K562 (cell line): Measurements from ENCODE around the gene PPP2R2D. TPM values are rescaled to one million over a fixed set of nuclear protein-coding genes. Genes with fewer than 3 reads are reported as not detected.

Experiments
- ATAC-seq: fragments of 200-7000 bp; cut with Tn5 transposase; 3 replicates; pipeline ENCODE4 v1.9.1; 2020; ENCODE audit warnings: moderate library complexity
- BruUV-seq: library from RNA; stranded (reverse); fragments of 400-500 nt; replicated peaks from 2 replicates; lab custom pipeline; 2021; lab: Mats Ljungman, UMichigan
- CTCF ChIA-PET: fragments of 300-600 bp; formaldehyde crosslinking; extraction: SDS; loops from one replicate; lab custom pipeline; 2021; ENCODE audit warnings: low intra/inter-chr PET ratio; lab: Yijun Ruan, JAX
- POLR2A ChIA-PET: fragments of 300-600, 350-650 bp; sonication (Branson Sonifier 250); formaldehyde crosslinking; extraction: SDS; loops from one replicate; lab custom pipeline; 2021; ENCODE audit warnings: antibody characterized with exemption, inconsistent platforms; lab: Yijun Ruan, JAX
- DNase-seq, 4 experiments: peaks; one replicate each; pipeline versions ENCODE4 v3.0.0 to v3.0.0-alpha.2; 2011 to 2018; ENCODE audit warnings: low spot score in 3 of 4, mixed read lengths in 3 of 4; ENCODE audit errors: extremely low read depth in 1 of 4
- FAIRE-seq: peaks from 2 replicates; lab custom pipeline; 2011; peaks lifted over from hg19 to GRCh38; lab: Jason Lieb, UNC
- H2AFZ ChIP-seq: 2 replicates; pipeline ENCODE4 v1.6.0; 2011; ENCODE audit warnings: low read depth, low read length, control low read depth, inconsistent platforms
- H3K27ac ChIP-seq: fragments of 200-600 bp; 3 replicates; pipeline ENCODE4 v1.8.0; 2011; ENCODE audit warnings: low read depth, mild to moderate bottlenecking, control low read depth, inconsistent platforms, low read length, moderate library complexity, mixed read lengths; ENCODE audit errors: extremely low read depth
- H3K27me3 ChIP-seq, 2 experiments: fragments of 300-600 bp in 1 of 2; 2 replicates in 1 of 2; 3 replicates in 1 of 2; pipeline versions ENCODE4 v1.6.0 to v1.8.0; 2011; ENCODE audit warnings: inconsistent platforms in 2 of 2, low read length in 2 of 2, mild to moderate bottlenecking in 1 of 2, mixed read lengths in 1 of 2, moderate library complexity in 1 of 2; ENCODE audit not compliant: control insufficient read depth in 2 of 2, insufficient read depth in 2 of 2
- H3K36me3 ChIP-seq: fragments of 300-600 bp; 3 replicates; pipeline ENCODE4 v1.8.0; 2011; ENCODE audit warnings: mild to moderate bottlenecking, low read length, inconsistent platforms; ENCODE audit not compliant: control insufficient read depth, insufficient read depth
- H3K4me1 ChIP-seq, 2 experiments: fragments of 200-600 bp in 1 of 2; replicated peaks in 1 of 2; 2 replicates in 1 of 2; 3 replicates in 1 of 2; pipeline versions ENCODE4 v1.5.1 to v1.8.0; 2011; ENCODE audit warnings: inconsistent platforms in 2 of 2, low read length in 2 of 2, mild to moderate bottlenecking in 1 of 2, mixed read lengths in 1 of 2, moderate library complexity in 1 of 2; ENCODE audit not compliant: control insufficient read depth in 2 of 2, insufficient read depth in 2 of 2
- H3K4me2 ChIP-seq: 2 replicates; pipeline ENCODE4 v1.6.1; 2011; ENCODE audit warnings: low read length, control low read depth, inconsistent platforms, mixed read lengths; ENCODE audit not compliant: insufficient read depth
- H3K4me3 ChIP-seq: fragments of 200-600 bp; sonication (generic), shearing (Covaris generic); 2 replicates; pipeline ENCODE4 v1.5.1; 2016; ENCODE audit warnings: control low read depth, inconsistent platforms
- H3K79me2 ChIP-seq: fragments of 200-600 bp; 3 replicates; pipeline ENCODE4 v1.8.0; 2011; ENCODE audit warnings: low read length, inconsistent platforms; ENCODE audit not compliant: control insufficient read depth, insufficient read depth
- H3K9ac ChIP-seq, 2 experiments: 2 replicates each; pipeline versions ENCODE4 v1.6.0 to v1.6.1; 2011; ENCODE audit warnings: low read depth in 2 of 2, low read length in 2 of 2, control low read depth in 1 of 2, inconsistent platforms in 1 of 2, mild to moderate bottlenecking in 1 of 2, mixed read lengths in 1 of 2; ENCODE audit not compliant: insufficient read depth in 1 of 2
- H3K9me1 ChIP-seq: one replicate; pipeline ENCODE4 v1.6.0; 2011; ENCODE audit warnings: inconsistent platforms, mild to moderate bottlenecking, low read length, moderate library complexity; ENCODE audit not compliant: control insufficient read depth, insufficient read depth
- H3K9me3 ChIP-seq: replicated peaks from 2 replicates; pipeline ENCODE4 v1.5.1; 2011; ENCODE audit warnings: low read depth, low read length, inconsistent platforms; ENCODE audit not compliant: control insufficient read depth, insufficient read depth
- H4K20me1 ChIP-seq: replicated peaks from 2 replicates; pipeline ENCODE4 v1.6.1; 2011; ENCODE audit warnings: low read length, inconsistent platforms, mixed read lengths; ENCODE audit not compliant: control insufficient read depth, insufficient read depth
- ATF1 ChIP-seq, 2 experiments: fragments of 450-650 bp in 1 of 2; IDR thresholded peaks; 2 replicates each; pipeline ENCODE4 v1.6.1; 2016; ENCODE audit warnings: missing compliant biosample characterization in 1 of 2, missing genetic modification characterization in 1 of 2
- BHLHE40 ChIP-seq: IDR thresholded peaks from 2 replicates; pipeline ENCODE4 v1.6.1; 2011; ENCODE audit warnings: low read length, improper control_type of control experiment
- KDM1A ChIP-seq, 2 experiments: fragments of 450-650 bp; IDR thresholded peaks; 2 replicates each; pipeline ENCODE4 v1.6.1; 2016; ENCODE audit warnings: mild to moderate bottlenecking in 2 of 2
- L3MBTL2 ChIP-seq: fragments of 450-650 bp; IDR thresholded peaks from 2 replicates; pipeline ENCODE4 v1.6.1; 2016; ENCODE audit warnings: mild to moderate bottlenecking, moderate library complexity
- NEUROD1 ChIP-seq: fragments of 150-350 bp; IDR thresholded peaks from 2 replicates; pipeline ENCODE4 v1.6.1; 2014; ENCODE audit warnings: borderline replicate concordance, low read length, low read depth; ENCODE audit not compliant: partially characterized antibody
- POLR3A ChIP-seq: IDR thresholded peaks from 2 replicates; pipeline ENCODE4 v1.6.1; 2011; ENCODE audit warnings: borderline replicate concordance, mild to moderate bottlenecking, moderate library complexity; ENCODE audit not compliant: insufficient read length, insufficient read depth; ENCODE audit errors: extremely low read depth
- PURB ChIP-seq: sonication (generic); formaldehyde crosslinking; IDR thresholded peaks from 2 replicates; pipeline ENCODE4 v1.9.0; 2021; ENCODE audit warnings: low read depth, mild to moderate bottlenecking, missing genetic modification reagents
- ZC3H11A ChIP-seq: IDR thresholded peaks from 2 replicates; pipeline ENCODE4 v1.6.1; 2012; ENCODE audit warnings: low read depth, low read length, improper control_type of control experiment
- WGBS: fragments of 100-300 bp; shearing (Covaris generic); methylation state at CpG from one replicate; pipeline ENCODE4 v1.1.6; 2016; ENCODE audit warnings: low coverage, mixed read lengths; ENCODE audit not compliant: insufficient coverage; ENCODE audit errors: missing lambda C conversion rate; 5-methylcytosine and 5-hydroxymethylcytosine counted together
- in situ Hi-C: fragments of 300-500 bp; cut with MboI; formaldehyde crosslinking; loops from 4 replicates; pipeline ENCODE4 v1.15.0; 2018; ENCODE audit warnings: inconsistent platforms, mixed read lengths
- intact Hi-C: fragments of 100-400 bp; cut with micrococcal nuclease; formaldehyde crosslinking; loops from 2 replicates; pipeline ENCODE4 v1.14.2; 2022
- polyA plus RNA-seq, 8 experiments: library from polyadenylated mRNA; depleted of rRNA in 4 of 8; stranded (reverse) in 5 of 8; unstranded in 3 of 8; fragments of >200 nt; fragmentation: Nextera tagmentation in 2 of 8; fragmentation: Illumina TruSeq in 1 of 8; extraction: Ambion mirVana in 2 of 8; extraction: Trizol in 1 of 8; gene quantifications; 2 replicates each; pipeline versions ENCODE4 v1.2.1 to v1.2.3, GENCODE V29; 2011 to 2014; ENCODE audit warnings: inconsistent platforms in 1 of 8, missing spikeins in 1 of 8
- total RNA-seq, 7 experiments: library from RNA; depleted of rRNA in 6 of 7; stranded (reverse); fragments of >200 nt in 6 of 7; fragmentation: Illumina TruSeq in 2 of 7; extraction: Trizol in 2 of 7; gene quantifications; 2 replicates each; pipeline versions ENCODE4 v1.2.1 to v1.2.3, GENCODE V29; 2011 to 2021; ENCODE audit warnings: low replicate concordance in 1 of 7
- TF ChIP-seq, protein P1 (sequence below), 2 experiments: fragments of 450-650 bp; IDR thresholded peaks; 2 replicates each; pipeline ENCODE4 v1.6.1; 2016
- TF ChIP-seq, protein P2 (sequence below): fragments of 450-650 bp; IDR thresholded peaks from 2 replicates; pipeline ENCODE4 v1.6.1; 2018; ENCODE audit not compliant: partially characterized antibody
- TF ChIP-seq, protein P3 (sequence below): sonication (generic); formaldehyde crosslinking; IDR thresholded peaks from 2 replicates; pipeline ENCODE4 v1.9.0; 2022; ENCODE audit warnings: mild to moderate bottlenecking, missing genetic modification reagents

PPP2R2D gene
- total and polyA plus RNA-seq, 9 of the 15 experiments (the other 6 are each of a cell fraction or from before 2014, with no cell fraction given): 1.9 to 37.0 (median 26.8) TPM

DNA sequence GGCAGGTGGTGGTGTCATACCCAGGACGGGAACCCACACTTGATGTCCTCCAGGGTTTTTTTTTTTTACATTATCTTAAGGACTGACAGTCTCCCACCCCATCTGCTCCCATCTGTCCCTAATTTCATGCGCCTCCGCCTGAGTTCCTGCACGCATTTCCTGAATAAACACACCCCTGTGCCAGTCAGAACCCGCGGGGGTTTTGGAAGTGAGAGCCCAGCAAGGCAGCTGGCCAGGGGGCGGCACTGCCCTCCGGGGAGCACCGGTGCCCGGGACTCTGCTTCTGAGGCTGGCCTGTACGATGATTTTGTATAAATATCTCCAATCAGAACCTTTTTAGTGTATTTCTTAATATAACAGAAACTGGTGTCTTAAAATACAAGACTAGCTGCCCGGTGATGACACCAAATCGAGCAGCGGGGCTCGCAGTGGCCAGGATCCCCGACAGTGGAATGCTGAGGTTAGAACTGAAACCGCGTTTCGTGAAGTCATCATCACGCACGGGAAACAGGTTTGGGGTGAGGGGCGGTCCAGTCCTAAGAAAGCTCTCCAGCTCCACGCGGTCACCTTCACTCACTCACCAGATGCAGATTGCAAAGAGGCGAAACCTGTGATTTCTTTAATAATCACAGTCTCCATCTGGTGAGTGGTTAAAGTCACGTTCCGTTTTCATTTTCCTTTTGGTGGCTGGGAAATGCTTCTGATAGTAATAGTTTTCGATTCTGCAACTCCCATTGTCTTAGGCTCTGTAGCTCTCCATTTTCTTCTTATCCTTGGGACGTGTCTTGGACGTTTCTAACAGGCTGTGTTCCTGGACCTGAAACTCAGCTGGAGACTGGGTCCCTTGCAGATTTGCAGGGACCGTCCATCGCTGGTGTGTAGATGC, 61.2 kb downstream of the PPP2R2D start:
- Histone ChIP-seq H3K4me1 (peaks cover 9 to 32% of the 10 kb centered on the region in 2 experiments), H3K36me3 (peaks cover 12% of the 10 kb centered on the region; the same call in 1 of the 3 replicates), H3K27ac (peak overlapping the region; percentile 55; the same call in 2 of the 3 replicates), H3K9ac (no peak overlapping the region), H3K79me2 (no peaks in the 10 kb centered on the region; the same call in 2 of the 3 replicates), H3K27me3 (no peaks in the 10 kb centered on the region), H2AFZ (peak overlapping the region; percentile 51), H4K20me1 (peaks cover 4% of the 10 kb centered on the region; the same call in 1 of the 2 replicates), H3K9me1 (no peaks in the 10 kb centered on the region), H3K4me3 (no peak overlapping the region), H3K4me2 (peak overlapping the region; percentile 52), H3K9me3 (no peaks in the 10 kb centered on the region)
- TF ChIP-seq NEUROD1 (no peak), L3MBTL2 (no peak), KDM1A (IDR thresholded peaks at IDR 0.05) (peak in 1 of 2 experiments; percentile 10; a peak in 1 of 4 replicates), ZC3H11A (no peak), BHLHE40 (peak; percentile 44; the same call in 1 of the 2 replicates), POLR3A (no peak), ATF1 (CRISPR knock-in tag; IDR thresholded peaks at IDR 0.05) (no peak), ATF1 (tag; IDR thresholded peaks at IDR 0.05) (0 out of 2 replicates have a peak, but pooled peaks have one; percentile 11), PURB (CRISPR knock-in tag) (no peak)
- TF ChIP-seq, protein P1, sequence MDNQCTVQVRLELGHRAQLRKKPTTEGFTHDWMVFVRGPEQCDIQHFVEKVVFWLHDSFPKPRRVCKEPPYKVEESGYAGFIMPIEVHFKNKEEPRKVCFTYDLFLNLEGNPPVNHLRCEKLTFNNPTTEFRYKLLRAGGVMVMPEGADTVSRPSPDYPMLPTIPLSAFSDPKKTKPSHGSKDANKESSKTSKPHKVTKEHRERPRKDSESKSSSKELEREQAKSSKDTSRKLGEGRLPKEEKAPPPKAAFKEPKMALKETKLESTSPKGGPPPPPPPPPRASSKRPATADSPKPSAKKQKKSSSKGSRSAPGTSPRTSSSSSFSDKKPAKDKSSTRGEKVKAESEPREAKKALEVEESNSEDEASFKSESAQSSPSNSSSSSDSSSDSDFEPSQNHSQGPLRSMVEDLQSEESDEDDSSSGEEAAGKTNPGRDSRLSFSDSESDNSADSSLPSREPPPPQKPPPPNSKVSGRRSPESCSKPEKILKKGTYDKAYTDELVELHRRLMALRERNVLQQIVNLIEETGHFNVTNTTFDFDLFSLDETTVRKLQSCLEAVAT (IDR thresholded peaks at IDR 0.05): no peak
- TF ChIP-seq, protein P2, sequence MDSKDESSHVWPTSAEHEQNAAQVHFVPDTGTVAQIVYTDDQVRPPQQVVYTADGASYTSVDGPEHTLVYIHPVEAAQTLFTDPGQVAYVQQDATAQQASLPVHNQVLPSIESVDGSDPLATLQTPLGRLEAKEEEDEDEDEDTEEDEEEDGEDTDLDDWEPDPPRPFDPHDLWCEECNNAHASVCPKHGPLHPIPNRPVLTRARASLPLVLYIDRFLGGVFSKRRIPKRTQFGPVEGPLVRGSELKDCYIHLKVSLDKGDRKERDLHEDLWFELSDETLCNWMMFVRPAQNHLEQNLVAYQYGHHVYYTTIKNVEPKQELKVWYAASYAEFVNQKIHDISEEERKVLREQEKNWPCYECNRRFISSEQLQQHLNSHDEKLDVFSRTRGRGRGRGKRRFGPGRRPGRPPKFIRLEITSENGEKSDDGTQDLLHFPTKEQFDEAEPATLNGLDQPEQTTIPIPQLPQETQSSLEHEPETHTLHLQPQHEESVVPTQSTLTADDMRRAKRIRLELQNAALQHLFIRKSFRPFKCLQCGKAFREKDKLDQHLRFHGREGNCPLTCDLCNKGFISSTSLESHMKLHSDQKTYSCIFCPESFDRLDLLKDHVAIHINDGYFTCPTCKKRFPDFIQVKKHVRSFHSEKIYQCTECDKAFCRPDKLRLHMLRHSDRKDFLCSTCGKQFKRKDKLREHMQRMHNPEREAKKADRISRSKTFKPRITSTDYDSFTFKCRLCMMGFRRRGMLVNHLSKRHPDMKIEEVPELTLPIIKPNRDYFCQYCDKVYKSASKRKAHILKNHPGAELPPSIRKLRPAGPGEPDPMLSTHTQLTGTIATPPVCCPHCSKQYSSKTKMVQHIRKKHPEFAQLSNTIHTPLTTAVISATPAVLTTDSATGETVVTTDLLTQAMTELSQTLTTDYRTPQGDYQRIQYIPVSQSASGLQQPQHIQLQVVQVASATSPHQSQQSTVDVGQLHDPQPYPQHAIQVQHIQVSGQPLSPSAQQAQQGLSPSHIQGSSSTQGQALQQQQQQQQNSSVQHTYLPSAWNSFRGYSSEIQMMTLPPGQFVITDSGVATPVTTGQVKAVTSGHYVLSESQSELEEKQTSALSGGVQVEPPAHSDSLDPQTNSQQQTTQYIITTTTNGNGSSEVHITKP: peak; percentile 9
- TF ChIP-seq, protein P3, sequence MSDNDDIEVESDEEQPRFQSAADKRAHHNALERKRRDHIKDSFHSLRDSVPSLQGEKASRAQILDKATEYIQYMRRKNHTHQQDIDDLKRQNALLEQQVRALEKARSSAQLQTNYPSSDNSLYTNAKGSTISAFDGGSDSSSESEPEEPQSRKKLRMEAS (CRISPR knock-in tag): no peak
- BruUV-seq: no TSS peak
- POLR2A ChIA-PET: interaction anchor here (0.7 to 1.3 kb wide), 6 partner anchors 11 to 768 kb away, joined by 3 to 6 read pairs (median 4); no protein-coding TSS in a partner anchor
- DNase-seq: peak in 1 of 4 experiments; percentile 10
- 36% methylated on average over 19 of the region's 32 CpGs for WGBS
- peak; percentile 44 for ATAC-seq
- CTCF ChIA-PET: no interaction called here
- in situ Hi-C loops: no loop called here
- intact Hi-C loops: no loop called here
- FAIRE-seq: no peak
